ENCODE measurements around the gene PROZ.

PROZ gene

GRCh38 chr13:113166266-113166665 lies 7.8 kb downstream of the PROZ start:
- no peak for DNase-seq
- no peak for TF ChIP-seq GATA1 (IDR thresholded peaks at IDR 0.05; ENCODE audit: low read depth, low read length)

GRCh38 chr13:113166681-113167080 lies 8.2 kb downstream of the PROZ start:
- DNase-seq = no peak
- TF ChIP-seq POLR2A (IDR thresholded peaks at IDR 0.05; ENCODE audit: low read length) = no peak
- no peak for TF ChIP-seq GATA1 (IDR thresholded peaks at IDR 0.05; ENCODE audit: low read depth, low read length)

GRCh38 chr13:113167155-113167554 lies 8.7 kb downstream of the PROZ start:
- DNase-seq = no peak
- TF ChIP-seq POLR2A (IDR thresholded peaks at IDR 0.05; ENCODE audit: low read length) (no peak), GATA1 (IDR thresholded peaks at IDR 0.05; ENCODE audit: low read depth, low read length) (no peak)

- DNase-seq = no peak
- TF ChIP-seq POLR2A (IDR thresholded peaks at IDR 0.05; ENCODE audit: low read length) (no peak), GATA1 (IDR thresholded peaks at IDR 0.05; ENCODE audit: low read depth, low read length) (no peak)
Observed at GRCh38 chr13:113167575-113167974, 9.1 kb downstream of the PROZ start.

- TF ChIP-seq GATA1 (IDR thresholded peaks at IDR 0.05; ENCODE audit: low read depth, low read length) (no peak), POLR2A (IDR thresholded peaks at IDR 0.05; ENCODE audit: low read length) (no peak)
- no peak for DNase-seq
Observed at GRCh38 chr13:113168211-113168610, 9.8 kb downstream of the PROZ start.

- no peak for DNase-seq
- no peak for TF ChIP-seq POLR2A (IDR thresholded peaks at IDR 0.05; ENCODE audit: low read length)
Observed at GRCh38 chr13:113169277-113170272, 11.1 kb downstream of the PROZ start.

GRCh38 chr13:113170511-113170910 lies 12.1 kb downstream of the PROZ start:
- TF ChIP-seq GATA1 (IDR thresholded peaks at IDR 0.05; ENCODE audit: low read depth, low read length) = no peak
- no peak for TF ChIP-seq POLR2A (IDR thresholded peaks at IDR 0.05; ENCODE audit: low read length)
- no peak for DNase-seq

- TF ChIP-seq POLR2A (IDR thresholded peaks at IDR 0.05; ENCODE audit: low read length) (no peak), GATA1 (IDR thresholded peaks at IDR 0.05; ENCODE audit: low read depth, low read length) (no peak)
- no peak for DNase-seq
Observed at GRCh38 chr13:113171250-113172125, 13.0 kb downstream of the PROZ start.

GRCh38 chr13:113172419-113172926 lies 14.0 kb downstream of the PROZ start:
- DNase-seq = no peak
- TF ChIP-seq GATA1 (IDR thresholded peaks at IDR 0.05; ENCODE audit: low read depth, low read length) (no peak), POLR2A (IDR thresholded peaks at IDR 0.05; ENCODE audit: low read length) (no peak)

GRCh38 chr13:113176280-113176679 lies 17.8 kb downstream of the PROZ start:
- TF ChIP-seq POLR2A (IDR thresholded peaks at IDR 0.05; ENCODE audit: low read length) = no peak
- no peak for TF ChIP-seq GATA1 (IDR thresholded peaks at IDR 0.05; ENCODE audit: low read depth, low read length)
- DNase-seq = peak; percentile 24 to 26

GRCh38 chr13:113176822-113177221 lies 18.4 kb downstream of the PROZ start:
- DNase-seq = no peak
- no peak for TF ChIP-seq GATA1 (IDR thresholded peaks at IDR 0.05; ENCODE audit: low read depth, low read length)
- no peak for TF ChIP-seq POLR2A (IDR thresholded peaks at IDR 0.05; ENCODE audit: low read length)

GRCh38 chr13:113178070-113178895 lies 19.8 kb downstream of the PROZ start:
- no peak for TF ChIP-seq GATA1 (IDR thresholded peaks at IDR 0.05; ENCODE audit: low read depth, low read length)
- TF ChIP-seq POLR2A (IDR thresholded peaks at IDR 0.05; ENCODE audit: low read length) = no peak
- DNase-seq = no peak

GRCh38 chr13:113178896-113179167 lies 20.4 kb downstream of the PROZ start:
- DNase-seq = no peak
- TF ChIP-seq GATA1 (IDR thresholded peaks at IDR 0.05; ENCODE audit: low read depth, low read length) (no peak), POLR2A (IDR thresholded peaks at IDR 0.05; ENCODE audit: low read length) (no peak)
